ENCODE results near the gene YPEL1. TPM values are rescaled to one million over a fixed set of nuclear protein-coding genes. Genes with fewer than 3 reads are reported as not detected.

YPEL1 gene
- total RNA-seq, 2 donors from 2014 or later, result 2.9 to 16.2 TPM

DNA sequence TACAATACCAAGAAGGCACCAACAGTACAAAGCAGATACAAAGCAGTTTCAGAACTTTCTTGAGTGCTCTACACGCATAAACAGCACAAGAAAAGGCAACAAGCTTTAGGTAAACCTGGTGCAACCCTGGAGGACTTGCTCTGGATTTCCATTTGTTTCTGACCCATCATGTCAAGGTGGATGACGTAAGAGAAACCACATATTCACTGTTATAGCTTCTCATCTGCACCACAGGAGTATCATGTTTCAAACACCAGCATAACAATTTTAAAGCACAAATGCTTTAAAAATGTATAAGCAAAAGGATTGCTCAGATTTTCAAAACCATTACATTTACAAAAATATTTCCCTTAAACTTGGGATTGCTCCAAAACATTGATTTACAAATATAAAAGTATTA is 25.0 kb upstream of the YPEL1 start:
- Histone ChIP-seq H3K4me1 (replicated peaks) (no peaks in the 10 kb centered on the region), H3K27ac (no peak overlapping the region), H3K36me3 (no peaks in the 10 kb centered on the region), H3K27me3 (replicated peaks; ENCODE audit: insufficient read depth) (no peaks in the 10 kb centered on the region), H3K9me3 (no peaks in the 10 kb centered on the region), H3K4me3 (no peak overlapping the region)
- WGBS, result 85% methylated on average over 2 of the region's 2 CpGs
- no peak for DNase-seq (ENCODE audit: low spot score)
- intact Hi-C loops (cut with DNase I), result no loop called here
- TF ChIP-seq POLR2AphosphoS5 (IDR thresholded peaks at IDR 0.05) (no peak), POLR2A (IDR thresholded peaks at IDR 0.05) (no peak)
- TF ChIP-seq, protein P1, sequence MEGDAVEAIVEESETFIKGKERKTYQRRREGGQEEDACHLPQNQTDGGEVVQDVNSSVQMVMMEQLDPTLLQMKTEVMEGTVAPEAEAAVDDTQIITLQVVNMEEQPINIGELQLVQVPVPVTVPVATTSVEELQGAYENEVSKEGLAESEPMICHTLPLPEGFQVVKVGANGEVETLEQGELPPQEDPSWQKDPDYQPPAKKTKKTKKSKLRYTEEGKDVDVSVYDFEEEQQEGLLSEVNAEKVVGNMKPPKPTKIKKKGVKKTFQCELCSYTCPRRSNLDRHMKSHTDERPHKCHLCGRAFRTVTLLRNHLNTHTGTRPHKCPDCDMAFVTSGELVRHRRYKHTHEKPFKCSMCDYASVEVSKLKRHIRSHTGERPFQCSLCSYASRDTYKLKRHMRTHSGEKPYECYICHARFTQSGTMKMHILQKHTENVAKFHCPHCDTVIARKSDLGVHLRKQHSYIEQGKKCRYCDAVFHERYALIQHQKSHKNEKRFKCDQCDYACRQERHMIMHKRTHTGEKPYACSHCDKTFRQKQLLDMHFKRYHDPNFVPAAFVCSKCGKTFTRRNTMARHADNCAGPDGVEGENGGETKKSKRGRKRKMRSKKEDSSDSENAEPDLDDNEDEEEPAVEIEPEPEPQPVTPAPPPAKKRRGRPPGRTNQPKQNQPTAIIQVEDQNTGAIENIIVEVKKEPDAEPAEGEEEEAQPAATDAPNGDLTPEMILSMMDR (IDR thresholded peaks at IDR 0.05), result no peak

DNA sequence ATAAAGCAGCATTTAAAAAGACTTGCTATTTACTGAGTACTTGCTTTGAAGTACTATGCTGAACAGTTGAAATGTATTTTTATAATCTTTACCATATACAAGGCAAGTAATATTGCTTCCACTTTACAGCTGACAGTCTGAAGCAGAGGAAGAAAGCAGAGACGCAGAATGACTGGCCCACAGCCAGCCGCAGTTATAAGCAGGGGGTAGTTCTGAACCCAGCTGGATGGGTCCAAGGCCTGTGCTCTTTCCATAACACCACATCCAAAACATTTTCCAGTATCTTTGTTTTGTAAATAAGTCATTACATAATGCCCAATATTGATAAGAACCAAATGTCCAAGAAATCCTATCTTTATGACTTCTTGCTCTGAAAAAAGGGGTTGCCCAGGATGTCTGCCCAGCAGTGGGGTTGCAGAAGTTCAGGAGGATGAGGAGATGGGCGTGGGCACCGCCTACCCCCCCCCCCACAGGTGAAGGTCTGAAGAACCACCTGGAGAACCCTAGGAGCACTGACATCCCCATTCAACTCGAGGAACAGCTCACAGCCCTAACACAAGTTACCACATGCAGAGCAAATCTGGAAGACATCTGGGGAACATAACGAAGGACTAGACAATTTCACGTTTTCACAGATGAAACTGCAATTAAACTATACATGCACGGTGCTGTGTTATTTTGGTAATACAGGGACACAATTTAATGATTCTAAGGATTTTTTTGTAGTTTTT is 24.2 kb upstream of the YPEL1 start:
- WGBS, result 66% methylated on average over 8 of the region's 8 CpGs

DNA sequence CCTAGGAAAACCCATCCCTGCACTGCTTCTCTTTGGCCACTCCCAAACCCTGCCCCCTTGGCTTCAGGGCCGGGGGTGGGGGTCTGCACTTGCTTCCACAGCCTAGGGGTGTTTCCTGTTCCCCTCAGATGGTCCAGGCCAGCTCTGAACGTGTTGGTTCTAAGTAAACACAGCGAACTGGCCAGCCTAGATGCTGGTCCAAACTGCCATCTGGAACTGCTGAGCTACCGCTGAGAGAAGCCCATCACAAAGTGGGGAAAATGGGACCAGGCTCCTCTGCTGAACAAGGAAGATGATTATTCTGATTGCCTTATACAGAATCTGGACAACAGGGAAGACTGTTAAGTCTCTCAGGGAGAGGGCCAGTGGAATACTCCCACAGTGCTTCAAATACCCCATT is 23.5 kb upstream of the YPEL1 start:
- DNase-seq (ENCODE audit: low spot score), result no peak
- WGBS, result 68% methylated on average over 4 of the region's 4 CpGs
- H3K4me3 ChIP-seq, result no peak overlapping the region
- H3K27ac ChIP-seq, result no peak overlapping the region
- no peaks in the 10 kb centered on the region for H3K27me3 ChIP-seq (replicated peaks; ENCODE audit: insufficient read depth)
- no peaks in the 10 kb centered on the region for H3K9me3 ChIP-seq
- no peaks in the 10 kb centered on the region for H3K36me3 ChIP-seq
- intact Hi-C loops (cut with DNase I), result loop anchor here (10.0 kb wide), 1 partner anchor 116 kb away; no protein-coding TSS in a partner anchor
- TF ChIP-seq, protein P1 (IDR thresholded peaks at IDR 0.05), result no peak
- TF ChIP-seq POLR2A (IDR thresholded peaks at IDR 0.05) (no peak), POLR2AphosphoS5 (IDR thresholded peaks at IDR 0.05) (no peak)
- H3K4me1 ChIP-seq (replicated peaks), result no peaks in the 10 kb centered on the region

More for the DNA sequence above, 24.2 kb upstream of the YPEL1 start:
- Histone ChIP-seq H3K4me3 (no peak overlapping the region), H3K4me1 (replicated peaks) (no peaks in the 10 kb centered on the region), H3K36me3 (no peaks in the 10 kb centered on the region), H3K9me3 (no peaks in the 10 kb centered on the region), H3K27ac (no peak overlapping the region), H3K27me3 (replicated peaks; ENCODE audit: insufficient read depth) (no peaks in the 10 kb centered on the region)
- intact Hi-C loops (cut with DNase I), result loop anchor here (10.0 kb wide), 1 partner anchor 115 kb away; no protein-coding TSS in a partner anchor
- no peak for DNase-seq (ENCODE audit: low spot score)
- TF ChIP-seq POLR2AphosphoS5 (IDR thresholded peaks at IDR 0.05) (no peak), POLR2A (IDR thresholded peaks at IDR 0.05) (no peak)
- TF ChIP-seq, protein P1 (IDR thresholded peaks at IDR 0.05), result no peak

- Histone ChIP-seq H3K36me3 (no peaks in the 10 kb centered on the region), H3K4me3 (no peak overlapping the region), H3K27me3 (replicated peaks; ENCODE audit: insufficient read depth) (no peaks in the 10 kb centered on the region), H3K27ac (no peak overlapping the region), H3K4me1 (replicated peaks) (no peaks in the 10 kb centered on the region), H3K9me3 (no peaks in the 10 kb centered on the region)
- no peak for DNase-seq (ENCODE audit: low spot score)
- TF ChIP-seq POLR2A (IDR thresholded peaks at IDR 0.05) (no peak), POLR2AphosphoS5 (IDR thresholded peaks at IDR 0.05) (no peak)
- TF ChIP-seq, protein P1 (IDR thresholded peaks at IDR 0.05), result no peak
- 91% methylated on average over 21 of the region's 21 CpGs for WGBS
- intact Hi-C loops (cut with DNase I), result loop anchor here (10.0 kb wide), 1 partner anchor 117 kb away; no protein-coding TSS in a partner anchor
Measured at GRCh38 chr22:21758091-21758864, 22.7 kb upstream of the YPEL1 start.
